ENCODE data around the gene MEGF6.
"Not testable (repeated sequence)": the region's sequence is repeated elsewhere in the genome, so short reads cannot be mapped to it uniquely, and the experiment has no call there.

Gene MEGF6

DNA sequence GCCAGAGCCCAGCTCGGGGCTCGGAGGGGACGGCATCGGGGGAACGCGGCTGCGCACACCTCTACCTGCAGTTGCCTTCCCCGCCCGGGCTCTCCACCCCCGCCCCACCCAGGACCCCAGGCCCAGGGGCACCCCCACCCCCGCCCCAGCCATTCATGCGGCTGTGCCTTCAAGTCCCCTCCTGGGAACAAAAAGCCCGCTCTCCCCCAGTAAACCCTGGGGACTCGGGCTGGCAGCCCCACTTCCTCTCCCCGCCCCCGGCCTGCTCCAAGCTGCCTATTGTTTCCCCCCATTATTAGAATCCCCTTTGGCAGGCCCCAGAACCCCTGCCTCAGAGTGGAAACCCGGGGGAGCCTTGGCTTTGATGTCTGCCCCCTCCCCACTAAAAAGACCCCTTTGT is 18.0 kb downstream of the MEGF6 start:
- DNase-seq (ENCODE audit: low read depth): no peak

- DNase-seq (ENCODE audit: low read depth): no peak
Observed at GRCh38 chr1:3590951-3591865, 20.1 kb downstream of the MEGF6 start.

- DNase-seq (ENCODE audit: low read depth): no peak
Observed at GRCh38 chr1:3590139-3590763, 21.1 kb downstream of the MEGF6 start.

DNA sequence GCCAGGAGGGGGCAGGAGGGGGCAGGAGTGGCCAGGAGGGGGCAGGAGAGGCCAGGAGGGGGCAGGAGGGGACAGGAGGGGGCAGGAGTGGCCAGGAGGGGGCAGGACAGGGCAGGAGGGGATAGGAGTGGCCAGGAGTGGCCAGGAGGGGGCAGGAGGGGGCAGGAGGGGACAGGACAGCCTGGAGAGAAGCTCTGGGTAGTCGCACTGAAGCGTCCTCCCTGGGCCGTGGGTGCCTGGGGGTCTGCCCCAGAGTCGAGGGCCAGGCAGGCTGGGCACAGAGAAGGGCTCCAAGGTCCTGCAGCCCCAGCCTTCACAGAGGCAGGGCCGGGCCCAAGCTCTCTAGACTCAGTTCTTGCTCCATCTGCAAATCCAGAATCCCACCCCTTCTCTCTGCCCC is 22.9 kb downstream of the MEGF6 start:
- no peak for DNase-seq (ENCODE audit: low read depth)

GRCh38 chr1:3586986-3587759 is 24.1 kb downstream of the MEGF6 start:
- no peak for DNase-seq (ENCODE audit: low read depth)

- DNase-seq (ENCODE audit: low read depth): no peak
Observed at GRCh38 chr1:3585940-3586568, 25.3 kb downstream of the MEGF6 start.

- DNase-seq (ENCODE audit: low read depth): not testable (repeated sequence)
Observed at GRCh38 chr1:3585353-3585868, 25.9 kb downstream of the MEGF6 start.

DNA sequence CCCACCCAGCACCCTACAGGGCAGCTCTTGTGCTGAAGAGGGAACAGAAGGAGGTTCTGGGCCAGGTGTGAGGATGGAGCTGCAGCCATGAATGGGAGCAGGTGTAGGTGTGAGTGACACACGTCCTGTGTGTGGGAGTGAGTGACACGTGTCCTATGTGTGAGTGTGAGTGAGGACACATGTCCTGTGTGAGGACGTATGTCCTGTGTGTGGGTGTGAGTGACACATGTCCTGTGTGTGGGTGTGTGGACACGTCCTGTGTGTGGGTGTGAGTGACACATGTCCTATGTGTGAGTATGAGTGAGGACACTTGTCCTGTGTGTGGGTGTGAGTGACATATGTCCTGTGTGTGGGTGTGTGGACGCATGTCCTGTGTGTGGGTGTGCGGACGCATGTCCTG is 26.4 kb downstream of the MEGF6 start:
- DNase-seq (ENCODE audit: low read depth): peak; percentile 54

- DNase-seq (ENCODE audit: low read depth): not testable (repeated sequence)
Observed at GRCh38 chr1:3583751-3584150, 27.6 kb downstream of the MEGF6 start.

DNA sequence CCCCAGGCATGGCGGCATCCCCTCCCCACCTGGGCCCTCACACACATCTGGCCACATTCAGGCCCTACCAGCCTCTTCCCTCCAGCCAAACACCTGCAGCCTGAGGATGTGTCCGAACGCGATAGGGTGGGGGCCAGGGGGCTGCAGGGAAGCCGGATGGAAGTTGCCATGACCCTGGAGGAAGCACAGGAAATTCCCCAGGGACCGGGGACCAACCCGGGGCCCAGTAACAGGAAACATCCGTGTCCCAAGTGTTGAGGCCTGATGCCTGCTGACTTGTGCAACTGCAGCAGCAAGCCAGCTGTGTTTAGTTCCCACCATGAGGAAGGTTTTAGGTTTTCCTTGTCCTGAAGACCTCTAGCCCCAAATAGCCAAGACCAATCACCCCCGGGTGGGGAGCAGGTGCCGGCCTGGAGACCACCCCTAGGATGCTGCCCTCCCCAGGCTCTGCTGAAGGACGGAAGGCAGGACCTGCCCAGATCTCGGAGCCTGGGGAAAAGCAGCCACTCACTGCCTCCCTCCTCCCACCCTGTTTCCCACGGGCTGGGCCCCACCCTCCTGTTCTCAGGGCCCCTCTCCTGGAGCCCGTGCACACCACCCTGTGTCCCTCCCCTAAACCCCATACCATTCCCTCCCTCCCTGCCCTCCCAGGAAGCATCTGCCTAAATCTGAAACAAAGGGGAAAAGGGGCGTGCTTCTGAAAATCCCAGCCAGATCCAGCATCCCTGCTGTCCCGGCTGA is 29.8 kb downstream of the MEGF6 start:
- DNase-seq (ENCODE audit: low read depth): no peak

DNA sequence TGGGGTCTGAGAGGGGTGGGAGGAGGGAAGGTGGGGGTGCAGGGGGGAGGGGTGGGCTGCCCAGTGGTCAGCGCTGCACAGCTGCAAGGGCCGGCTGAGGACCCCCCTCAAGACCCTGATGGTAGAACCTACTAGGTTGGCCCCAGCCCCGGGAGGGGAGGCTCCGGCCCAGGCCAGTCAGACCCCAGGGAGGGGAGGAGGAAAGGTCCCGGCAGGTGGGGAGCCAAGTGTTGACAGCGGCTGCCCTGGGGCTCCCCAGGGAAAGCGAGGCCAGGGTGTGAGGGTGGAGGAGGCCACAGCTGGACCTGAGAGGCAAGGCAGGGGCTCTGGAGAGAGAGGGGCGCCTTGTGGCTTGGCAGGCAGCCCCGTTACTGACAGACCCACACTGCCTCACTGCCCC is 31.1 kb downstream of the MEGF6 start:
- no peak for DNase-seq (ENCODE audit: low read depth)

GRCh38 chr1:3579626-3580025 is 31.7 kb downstream of the MEGF6 start:
- no peak for DNase-seq (ENCODE audit: low read depth)

- no peak for DNase-seq (ENCODE audit: low read depth)
Observed at GRCh38 chr1:3578906-3579305, 32.4 kb downstream of the MEGF6 start.

DNA sequence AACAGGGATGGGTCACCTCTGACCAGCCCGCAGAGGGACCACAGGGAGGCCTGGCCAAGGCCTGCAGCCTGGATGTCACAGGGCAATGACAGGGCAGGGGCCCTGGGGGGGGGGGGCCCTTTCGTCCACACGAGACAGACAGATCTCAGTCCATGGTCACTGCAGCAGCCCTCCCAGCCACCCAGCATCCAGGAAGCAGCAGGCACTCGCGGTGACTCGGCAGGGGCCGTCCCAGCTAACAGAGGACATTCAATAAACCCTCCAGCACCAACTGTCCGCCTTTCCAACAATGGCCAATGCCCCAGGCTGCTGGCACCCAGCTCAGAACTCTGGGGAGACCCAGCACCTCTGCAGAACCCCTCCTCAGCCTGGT is 32.9 kb downstream of the MEGF6 start:
- no peak for DNase-seq (ENCODE audit: low read depth)

DNA sequence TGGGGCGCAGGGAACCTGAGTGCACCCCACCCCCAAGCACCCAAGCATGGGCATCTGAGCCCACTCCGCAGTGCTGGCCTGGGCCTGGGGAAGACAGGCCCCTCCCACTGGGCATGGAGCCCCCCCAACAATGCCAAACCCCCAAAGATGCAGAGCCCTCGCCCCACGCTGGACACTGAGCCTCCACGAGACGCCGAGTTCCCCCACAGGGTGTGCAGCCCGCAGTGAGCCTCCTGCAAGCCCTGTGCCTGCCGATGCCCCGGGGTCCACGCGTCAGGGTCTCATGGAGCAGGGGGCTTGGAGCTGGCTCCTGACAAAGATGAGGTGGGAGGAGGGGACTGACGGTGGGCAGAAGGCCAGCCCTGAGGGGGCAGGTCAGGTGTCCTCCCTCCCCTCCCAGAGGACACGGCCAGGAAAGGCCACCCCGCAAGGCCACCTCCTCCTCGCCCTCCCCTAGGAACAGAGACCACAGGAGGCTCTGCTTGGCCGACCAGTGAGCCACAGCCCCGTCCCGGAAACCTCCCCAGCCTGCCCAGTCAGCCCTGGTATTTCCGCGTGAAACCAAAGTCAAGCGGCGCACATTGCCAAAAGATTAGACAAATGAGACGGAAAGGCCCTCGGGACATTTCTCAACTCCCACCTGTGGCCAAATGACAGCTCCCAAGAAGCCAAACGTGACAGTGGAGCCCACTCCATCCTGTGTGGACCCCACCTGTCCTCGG is 33.4 kb downstream of the MEGF6 start:
- DNase-seq (ENCODE audit: low read depth): no peak

DNA sequence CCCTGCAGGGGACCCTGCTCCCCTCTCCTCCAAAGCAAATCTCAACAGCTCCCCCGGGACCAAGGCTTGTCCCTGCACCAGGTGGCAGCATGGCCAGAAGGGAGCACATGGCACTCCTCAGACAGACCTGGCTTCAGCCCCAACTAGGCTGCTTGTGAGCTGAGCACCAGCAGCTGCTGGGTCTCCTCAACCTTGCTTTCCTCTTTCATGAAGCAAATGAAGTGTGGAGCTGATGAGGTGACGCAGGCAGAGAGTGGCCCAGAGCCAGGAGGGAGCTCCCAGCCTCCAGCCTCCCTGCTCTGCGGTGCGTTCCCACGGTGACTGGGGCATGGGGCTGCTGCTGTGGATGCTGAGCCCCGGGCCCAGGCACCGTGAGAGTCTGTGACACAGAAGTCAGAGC is 34.0 kb downstream of the MEGF6 start:
- DNase-seq (ENCODE audit: low read depth): no peak

DNA sequence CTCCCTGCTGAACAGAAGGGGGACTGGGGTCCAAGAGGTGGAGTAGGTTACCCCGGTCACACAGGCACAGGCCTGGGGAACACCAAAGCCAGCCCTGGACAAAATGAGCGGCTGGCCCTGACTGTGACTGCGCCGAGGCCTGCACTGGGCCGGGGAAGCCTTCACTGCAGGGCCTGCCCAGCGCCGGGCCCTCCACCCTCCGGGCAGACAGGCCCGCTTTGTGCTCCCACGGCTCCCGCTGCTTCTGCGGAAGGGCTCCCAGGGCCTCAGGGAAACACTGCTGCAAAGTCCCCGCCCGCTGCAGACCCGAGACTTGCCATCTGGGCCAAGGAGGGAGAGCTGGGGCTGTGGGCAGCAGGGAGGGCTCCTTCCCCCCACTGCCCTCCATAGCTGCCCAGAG is 35.3 kb downstream of the MEGF6 start:
- no peak for DNase-seq (ENCODE audit: low read depth)

DNA sequence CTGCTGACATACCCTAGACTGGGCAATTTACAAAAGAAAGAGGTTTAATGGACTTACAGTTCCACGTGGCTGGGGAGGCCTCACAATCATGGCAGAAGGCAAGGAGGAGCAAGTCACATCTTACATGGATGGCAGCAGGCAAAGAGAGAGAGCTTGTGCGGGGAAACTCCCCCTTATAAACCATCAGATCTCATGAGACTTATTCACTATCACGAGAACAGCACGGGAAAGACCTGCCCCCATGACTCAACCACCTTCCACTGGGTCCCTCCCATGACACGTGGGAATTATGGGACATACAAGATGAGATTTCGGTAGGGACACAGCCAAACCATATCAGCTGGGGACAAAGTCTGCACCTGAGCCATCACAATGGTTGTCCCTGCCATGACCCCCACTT is 35.8 kb downstream of the MEGF6 start:
- not testable (repeated sequence) for DNase-seq (ENCODE audit: low read depth)

GRCh38 chr1:3573500-3573899 is 37.8 kb downstream of the MEGF6 start:
- no peak for DNase-seq (ENCODE audit: low read depth)

GRCh38 chr1:3572638-3573037 is 38.7 kb downstream of the MEGF6 start:
- DNase-seq (ENCODE audit: low read depth): not testable (repeated sequence)

- no peak for DNase-seq (ENCODE audit: low read depth)
Observed at GRCh38 chr1:3571263-3571662, 40.0 kb downstream of the MEGF6 start.
